Measurements from ENCODE around the gene DNASE1L1.

DNA sequence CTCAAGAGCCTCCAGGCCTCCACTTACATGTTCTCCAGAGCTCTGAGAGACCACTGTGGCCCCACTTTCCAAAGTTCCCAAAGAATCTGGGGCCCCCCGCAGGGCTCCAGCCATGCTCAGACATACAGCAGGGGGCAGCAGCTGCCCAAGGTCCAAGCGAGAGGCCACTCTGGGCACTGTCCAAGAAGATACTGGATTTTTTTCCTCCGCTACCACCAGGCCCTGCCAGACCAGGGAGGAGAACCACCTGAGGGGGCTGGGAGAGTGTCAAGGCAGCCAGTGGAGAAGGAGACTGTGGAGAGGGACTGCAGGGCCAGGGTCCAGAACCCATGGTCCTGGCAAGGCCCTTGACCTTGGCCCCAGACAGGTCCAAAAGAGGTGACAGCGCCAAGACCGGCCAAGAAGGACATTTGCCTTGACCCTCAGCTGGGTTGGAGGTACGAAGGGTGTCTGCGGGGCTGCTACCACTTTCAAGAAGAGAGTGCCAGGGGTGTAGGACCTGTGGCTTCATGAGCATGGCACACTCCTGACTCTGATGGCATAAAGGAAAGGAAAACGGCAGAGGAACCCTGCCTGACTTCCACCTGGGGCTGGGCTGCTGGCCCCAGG, 24.7 kb downstream of the DNASE1L1 start:
- TF ChIP-seq, protein P1, sequence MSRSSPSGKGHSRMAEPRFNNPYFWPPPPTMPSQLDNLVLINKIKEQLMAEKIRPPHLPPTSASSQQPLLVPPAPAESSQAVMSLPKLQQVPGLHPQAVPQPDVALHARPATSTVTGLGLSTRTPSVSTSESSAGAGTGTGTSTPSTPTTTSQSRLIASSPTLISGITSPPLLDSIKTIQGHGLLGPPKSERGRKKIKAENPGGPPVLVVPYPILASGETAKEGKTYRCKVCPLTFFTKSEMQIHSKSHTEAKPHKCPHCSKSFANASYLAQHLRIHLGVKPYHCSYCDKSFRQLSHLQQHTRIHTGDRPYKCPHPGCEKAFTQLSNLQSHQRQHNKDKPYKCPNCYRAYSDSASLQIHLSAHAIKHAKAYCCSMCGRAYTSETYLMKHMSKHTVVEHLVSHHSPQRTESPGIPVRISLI (tag by site-specific recombination; IDR thresholded peaks at IDR 0.05), result no peak
- TF ChIP-seq OVOL3 (tag by site-specific recombination; IDR thresholded peaks at IDR 0.05) (no peak), ZNF121 (tag by site-specific recombination; IDR thresholded peaks at IDR 0.05) (no peak)

All from HEK293 (cell line).